CD4-positive, alpha-beta T cell (primary cell): ENCODE measurements around the gene NHSL2. TPM values are rescaled to one million over a fixed set of nuclear protein-coding genes. Genes with fewer than 3 reads are reported as not detected.

Source experiments
- ATAC-seq: fragments of 200-7000 bp; cut with Tn5 transposase; one replicate; pipeline ENCODE4 v1.10.0; 2022; ENCODE audit warnings: mild to moderate bottlenecking; ENCODE audit not compliant: poor library complexity
- CTCF ChIA-PET: fragments of 350-600 bp; sonication (Branson Sonifier 250); formaldehyde crosslinking; loops from one replicate; lab custom pipeline; 2021; ENCODE audit warnings: antibody characterized with exemption, inconsistent platforms; lab: Charles Lee
- POLR2A ChIA-PET: fragments of 350-600 bp; sonication (Branson Sonifier 250); formaldehyde crosslinking; loops from one replicate; lab custom pipeline; 2021; ENCODE audit warnings: antibody characterized with exemption, inconsistent platforms; lab: Charles Lee
- DNase-seq, 14 experiments: peaks; one replicate each; pipeline ENCODE4 v3.0.0-alpha.2; 2013 to 2020; ENCODE audit warnings: mixed read lengths in 2 of 14
- H3K27ac ChIP-seq, 2 donors: one replicate each; pipeline versions ENCODE4 v1.5.1 to v1.7.0; 2013; ENCODE audit warnings: low read length in 2 of 2, low read depth in 1 of 2, mild to moderate bottlenecking in 1 of 2
- H3K27me3 ChIP-seq, 2 experiments: 1 replicate in 1 of 2; 2 replicates in 1 of 2; pipeline versions ENCODE4 v1.6.1 to v1.7.0; 2013; ENCODE audit warnings: low read length in 2 of 2, control low read depth in 1 of 2, mild to moderate bottlenecking in 1 of 2, moderate library complexity in 1 of 2; ENCODE audit not compliant: insufficient read depth in 2 of 2, control insufficient read depth in 1 of 2
- H3K36me3 ChIP-seq: one replicate; pipeline ENCODE4 v1.6.1; 2013; ENCODE audit warnings: low read length, control low read depth; ENCODE audit not compliant: insufficient read depth
- H3K4me1 ChIP-seq: one replicate; pipeline ENCODE4 v1.6.1; 2013; ENCODE audit warnings: low read length, control low read depth; ENCODE audit not compliant: insufficient read depth
- H3K4me3 ChIP-seq: one replicate; pipeline ENCODE4 v1.5.1; 2013; ENCODE audit warnings: mild to moderate bottlenecking, low read length, moderate library complexity
- H3K9me3 ChIP-seq, 2 experiments: 1 replicate in 1 of 2; 2 replicates in 1 of 2; pipeline versions ENCODE4 v1.6.1 to v1.7.0; 2013; ENCODE audit warnings: low read length in 2 of 2, mild to moderate bottlenecking in 2 of 2, control low read depth in 1 of 2, moderate library complexity in 1 of 2; ENCODE audit not compliant: control insufficient read depth in 1 of 2, insufficient read depth in 1 of 2
- H3K27ac Mint-ChIP-seq: one replicate; pipeline ENCODE4 v1.8.0; 2020; ENCODE audit warnings: mixed read lengths
- H3K27me3 Mint-ChIP-seq: one replicate; pipeline ENCODE4 v1.8.0; 2021; ENCODE audit warnings: mixed read lengths
- H3K36me3 Mint-ChIP-seq: one replicate; pipeline ENCODE4 v1.8.0; 2021; ENCODE audit warnings: low read depth, mixed read lengths
- H3K4me1 Mint-ChIP-seq: one replicate; pipeline ENCODE4 v1.8.0; 2021; ENCODE audit warnings: low read depth, mixed read lengths
- H3K4me3 Mint-ChIP-seq: one replicate; pipeline ENCODE4 v1.8.0; 2020; ENCODE audit warnings: mild to moderate bottlenecking, mixed read lengths
- H3K9me3 Mint-ChIP-seq: one replicate; pipeline ENCODE4 v1.8.0; 2020; ENCODE audit warnings: mixed read lengths
- intact Hi-C, 2 experiments: fragments of 100-400 bp; cut with DNase I in 1 of 2; cut with micrococcal nuclease in 1 of 2; formaldehyde crosslinking; loops; one replicate each; pipeline versions ENCODE4 v1.15.1 to v1.9.0; 2023 to 2025; cut with DNase I, micrococcal nuclease
- total RNA-seq, 174 experiments: library from RNA in 2 of 174; stranded (reverse) in 2 of 174; gene quantifications; one replicate each; pipeline ENCODE4 v1.2.3 and lab custom pipeline; 2021 to 2026
- TF ChIP-seq, protein P1 (sequence below): fragments of 200-600 bp; IDR thresholded peaks from one replicate; pipeline ENCODE4 v1.8.0; 2022; ENCODE audit warnings: antibody characterized with exemption, mild to moderate bottlenecking

The NHSL2 gene
- total RNA-seq, 2 experiments from 2014 or later = 1.3 to 1.5 TPM

DNA sequence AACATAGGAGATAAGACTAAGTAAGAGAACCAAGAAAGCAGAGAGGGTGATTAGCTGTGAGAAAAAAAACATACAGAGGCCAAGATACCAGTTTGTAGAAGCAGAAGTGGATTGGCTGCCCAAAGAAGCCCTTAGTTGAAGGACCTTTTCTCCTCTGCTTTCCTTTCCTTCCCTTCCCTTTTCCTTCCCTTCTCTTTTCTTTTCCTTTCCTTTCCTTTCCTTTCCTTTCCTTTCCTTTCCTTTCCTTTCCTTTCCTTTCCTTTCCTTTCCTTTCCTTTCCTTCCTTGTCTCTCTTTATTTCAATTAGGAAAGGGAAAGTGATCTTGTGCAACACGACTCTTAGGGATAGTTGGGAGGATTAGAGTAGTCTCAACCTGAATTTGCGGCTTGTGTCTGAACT, 128.2 kb downstream of the NHSL2 start:
- H3K4me1 ChIP-seq = peaks cover 19% of the 10 kb centered on the region
- H3K4me3 ChIP-seq = no peak overlapping the region
- Mint-ChIP-seq H3K4me1 (peaks cover 5% of the 10 kb centered on the region), H3K4me3 (no peak overlapping the region), H3K27me3 (no peaks in the 10 kb centered on the region), H3K27ac (no peak overlapping the region), H3K36me3 (no peaks in the 10 kb centered on the region), H3K9me3 (peaks cover 2% of the 10 kb centered on the region)
- DNase-seq (no peak), ATAC-seq (no peak)
- H3K27ac ChIP-seq = no peak overlapping the region
- no peaks in the 10 kb centered on the region for H3K36me3 ChIP-seq
- TF ChIP-seq, protein P1, sequence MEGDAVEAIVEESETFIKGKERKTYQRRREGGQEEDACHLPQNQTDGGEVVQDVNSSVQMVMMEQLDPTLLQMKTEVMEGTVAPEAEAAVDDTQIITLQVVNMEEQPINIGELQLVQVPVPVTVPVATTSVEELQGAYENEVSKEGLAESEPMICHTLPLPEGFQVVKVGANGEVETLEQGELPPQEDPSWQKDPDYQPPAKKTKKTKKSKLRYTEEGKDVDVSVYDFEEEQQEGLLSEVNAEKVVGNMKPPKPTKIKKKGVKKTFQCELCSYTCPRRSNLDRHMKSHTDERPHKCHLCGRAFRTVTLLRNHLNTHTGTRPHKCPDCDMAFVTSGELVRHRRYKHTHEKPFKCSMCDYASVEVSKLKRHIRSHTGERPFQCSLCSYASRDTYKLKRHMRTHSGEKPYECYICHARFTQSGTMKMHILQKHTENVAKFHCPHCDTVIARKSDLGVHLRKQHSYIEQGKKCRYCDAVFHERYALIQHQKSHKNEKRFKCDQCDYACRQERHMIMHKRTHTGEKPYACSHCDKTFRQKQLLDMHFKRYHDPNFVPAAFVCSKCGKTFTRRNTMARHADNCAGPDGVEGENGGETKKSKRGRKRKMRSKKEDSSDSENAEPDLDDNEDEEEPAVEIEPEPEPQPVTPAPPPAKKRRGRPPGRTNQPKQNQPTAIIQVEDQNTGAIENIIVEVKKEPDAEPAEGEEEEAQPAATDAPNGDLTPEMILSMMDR = no peak
- POLR2A ChIA-PET = no interaction called here
- CTCF ChIA-PET = no interaction called here
- no peaks in the 10 kb centered on the region for H3K27me3 ChIP-seq
- intact Hi-C loops = no loop called here
- no peaks in the 10 kb centered on the region for H3K9me3 ChIP-seq

- Mint-ChIP-seq H3K4me3 (no peak overlapping the region), H3K27me3 (no peaks in the 10 kb centered on the region), H3K36me3 (no peaks in the 10 kb centered on the region), H3K27ac (no peak overlapping the region), H3K4me1 (peaks cover 9% of the 10 kb centered on the region), H3K9me3 (peaks cover 2% of the 10 kb centered on the region)
- intact Hi-C loops = no loop called here
- Histone ChIP-seq H3K9me3 (no peaks in the 10 kb centered on the region), H3K27ac (no peak overlapping the region), H3K36me3 (no peaks in the 10 kb centered on the region), H3K4me1 (peaks cover 28% of the 10 kb centered on the region), H3K27me3 (no peaks in the 10 kb centered on the region), H3K4me3 (no peak overlapping the region)
- TF ChIP-seq, protein P1 = no peak
- POLR2A ChIA-PET = no interaction called here
- ATAC-seq (no peak), DNase-seq (no peak)
- CTCF ChIA-PET = no interaction called here
These were observed 129.9 kb downstream of the NHSL2 start for GRCh38 chrX:72040506-72040905.

DNA sequence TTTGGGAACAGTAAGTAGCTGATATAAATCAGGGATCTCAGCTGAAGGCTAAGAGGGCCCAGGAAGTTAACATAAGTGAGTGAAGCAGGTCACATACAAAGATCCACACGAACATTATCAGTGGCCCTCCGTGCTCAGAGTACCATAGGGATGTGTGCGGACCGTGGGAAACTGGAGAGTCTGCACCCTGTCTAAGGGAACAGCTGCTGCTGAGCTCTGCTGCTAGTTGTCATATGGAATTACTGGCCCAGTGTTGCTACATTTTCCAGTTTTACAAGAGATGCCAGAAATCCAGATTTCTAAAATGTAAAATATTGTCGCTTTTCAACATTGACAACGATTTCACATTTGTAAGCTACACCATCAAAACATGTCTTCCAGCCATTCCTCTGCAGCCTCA, 130.5 kb downstream of the NHSL2 start:
- Histone ChIP-seq H3K4me1 (peaks cover 34% of the 10 kb centered on the region), H3K27ac (no peak overlapping the region), H3K27me3 (no peaks in the 10 kb centered on the region), H3K9me3 (no peaks in the 10 kb centered on the region), H3K36me3 (no peaks in the 10 kb centered on the region), H3K4me3 (no peak overlapping the region)
- ATAC-seq = no peak
- Mint-ChIP-seq H3K4me3 (no peak overlapping the region), H3K9me3 (peaks cover 2% of the 10 kb centered on the region), H3K4me1 (peaks cover 15% of the 10 kb centered on the region), H3K27me3 (no peaks in the 10 kb centered on the region), H3K36me3 (no peaks in the 10 kb centered on the region), H3K27ac (no peak overlapping the region)
- no peak for DNase-seq
- TF ChIP-seq, protein P1 = no peak
- ChIA-PET POLR2A (no interaction called here), CTCF (no interaction called here)
- intact Hi-C loops = no loop called here
